Heart right ventricle (tissue), 16 donors: Measurements from ENCODE around the gene ATP11A. TPM values are rescaled to one million over a fixed set of nuclear protein-coding genes. Genes with fewer than 3 reads are reported as not detected.
A peak's percentile ranks its signal among the peaks of the same experiment; 100 is the strongest.

Experiments used
- ATAC-seq, 8 donors: fragments of 200-7000 bp; cut with Tn5 transposase; one replicate each; pipeline ENCODE4 v1.9.1; 2020; ENCODE audit warnings: mild to moderate bottlenecking in 8 of 8, moderate library complexity in 8 of 8, moderate number of reproducible peaks in 1 of 8
- DNase-seq, 2 donors: peaks; one replicate each; pipeline ENCODE4 v3.0.0-alpha.2; 2020
- H3K27ac ChIP-seq, 10 donors: fragments of 200-600 bp; sonication (generic) in 2 of 10; one replicate each; pipeline versions ENCODE4 v1.5.0 to v1.8.0; 2020 to 2022; ENCODE audit warnings: mild to moderate bottlenecking in 3 of 10
- H3K27me3 ChIP-seq, 7 donors: fragments of 200-600 bp; one replicate each; pipeline ENCODE4 v1.8.0; 2021 to 2022; ENCODE audit warnings: mild to moderate bottlenecking in 2 of 7
- H3K36me3 ChIP-seq, 9 donors: fragments of 200-600 bp; sonication (generic) in 1 of 9; one replicate each; pipeline versions ENCODE4 v1.5.0 to v1.8.0; 2020 to 2022; ENCODE audit warnings: mild to moderate bottlenecking in 2 of 9
- H3K4me1 ChIP-seq, 9 donors: fragments of 200-600 bp; sonication (generic) in 1 of 9; one replicate each; pipeline versions ENCODE4 v1.5.0 to v1.8.0; 2020 to 2022; ENCODE audit warnings: mild to moderate bottlenecking in 4 of 9
- H3K4me3 ChIP-seq, 10 donors: fragments of 200-600 bp; sonication (generic) in 2 of 10; one replicate each; pipeline versions ENCODE4 v1.5.0 to v1.8.0; 2020 to 2022; ENCODE audit warnings: mild to moderate bottlenecking in 7 of 10, moderate library complexity in 2 of 10
- H3K9me3 ChIP-seq, 11 donors: fragments of 200-600 bp in 10 of 11; sonication (generic) in 2 of 11; one replicate each; pipeline versions ENCODE4 v1.5.0 to v1.8.0; 2013 to 2022; ENCODE audit warnings: mild to moderate bottlenecking in 2 of 11, control low read depth in 1 of 11, moderate library complexity in 1 of 11
- WGBS, 2 donors: extraction: QIAGEN DNeasy Blood & Tissue Kit; methylation state at CpG; one replicate each; pipeline ENCODE4 v1.1.7; 2013; ENCODE audit warnings: inconsistent platforms in 1 of 2; 5-methylcytosine and 5-hydroxymethylcytosine counted together
- intact Hi-C, 10 donors: fragments of 100-400 bp; cut with DNase I; formaldehyde crosslinking; loops; one replicate each; pipeline versions ENCODE4 v1.11.1 to v1.14.2; 2022
- polyA plus RNA-seq, 2 donors: library from polyadenylated mRNA; stranded (reverse); fragments of 200-250 nt; gene quantifications; one replicate each; pipeline ENCODE4 v1.2.3, GENCODE V29; 2013
- total RNA-seq, 10 donors: library from RNA; stranded (reverse); fragmentation: NEBNext Ultra II Directional in 3 of 10; extraction: Animal tissue kit (Norgen Biotek cat#: 25700) in 3 of 10; gene quantifications; one replicate each; pipeline versions ENCODE4 v1.2.1 to v1.2.4, GENCODE V29; 2021 to 2023
- TF ChIP-seq, protein P1 (sequence below), 9 donors: fragments of 200-600 bp; sonication (generic) in 2 of 9; IDR thresholded peaks; one replicate each; pipeline versions ENCODE4 v1.5.0 to v1.8.0; 2021 to 2022; ENCODE audit warnings: antibody characterized with exemption in 9 of 9, mild to moderate bottlenecking in 5 of 9, moderate library complexity in 1 of 9
- donor health status: Arrhythmogenic right ventricular cardiomyopathy.
- donor health status: ischemic (EF 13 %, LVEDD 7.1; RV severe dilation, severe dysfunction).
- donor health status: healthy with polysubstance abuse.
- donor health status: DM: no; HTN: yes; CAD: no.
- donor health status: DM: no; HTN: no; CAD: no.
- donor health status: ischemic (EF 25% LVEDD 6.9; RV normal size, moderate dysfunction).
- donor health status: ischemic (EF 25% LVEDD 5.7; RV mildly dilated, moderate dysfunction).
- donor health status: healthy.
- donor health status: DM: yes; HTN: yes; CAD: no.
- donor health status: Ischemic cardiomyopathy.
- donor health status: ischemic (EF 35%, LVEDD 5.7; RV mildly dilated, moderate dysfunction).
- donor health status: nonischemic (EF 11% LVEDD 7.7; RV severe dilation, severe dysfunction).
- donor health status: DM: yes; HTN: yes; CAD: no.
- donor health status: PGD.
- donor health status: ischemic (EF 29% LVEDD 5.4; RV normal size, mild dysfunction).
- donor health status: nonischemic (EF 23%, LVEDD 6.1; RV moderate dilation, normal function).

ATP11A gene
- total and polyA plus RNA-seq, 12 donors = 20.0 to 164 (median 107) TPM

DNA sequence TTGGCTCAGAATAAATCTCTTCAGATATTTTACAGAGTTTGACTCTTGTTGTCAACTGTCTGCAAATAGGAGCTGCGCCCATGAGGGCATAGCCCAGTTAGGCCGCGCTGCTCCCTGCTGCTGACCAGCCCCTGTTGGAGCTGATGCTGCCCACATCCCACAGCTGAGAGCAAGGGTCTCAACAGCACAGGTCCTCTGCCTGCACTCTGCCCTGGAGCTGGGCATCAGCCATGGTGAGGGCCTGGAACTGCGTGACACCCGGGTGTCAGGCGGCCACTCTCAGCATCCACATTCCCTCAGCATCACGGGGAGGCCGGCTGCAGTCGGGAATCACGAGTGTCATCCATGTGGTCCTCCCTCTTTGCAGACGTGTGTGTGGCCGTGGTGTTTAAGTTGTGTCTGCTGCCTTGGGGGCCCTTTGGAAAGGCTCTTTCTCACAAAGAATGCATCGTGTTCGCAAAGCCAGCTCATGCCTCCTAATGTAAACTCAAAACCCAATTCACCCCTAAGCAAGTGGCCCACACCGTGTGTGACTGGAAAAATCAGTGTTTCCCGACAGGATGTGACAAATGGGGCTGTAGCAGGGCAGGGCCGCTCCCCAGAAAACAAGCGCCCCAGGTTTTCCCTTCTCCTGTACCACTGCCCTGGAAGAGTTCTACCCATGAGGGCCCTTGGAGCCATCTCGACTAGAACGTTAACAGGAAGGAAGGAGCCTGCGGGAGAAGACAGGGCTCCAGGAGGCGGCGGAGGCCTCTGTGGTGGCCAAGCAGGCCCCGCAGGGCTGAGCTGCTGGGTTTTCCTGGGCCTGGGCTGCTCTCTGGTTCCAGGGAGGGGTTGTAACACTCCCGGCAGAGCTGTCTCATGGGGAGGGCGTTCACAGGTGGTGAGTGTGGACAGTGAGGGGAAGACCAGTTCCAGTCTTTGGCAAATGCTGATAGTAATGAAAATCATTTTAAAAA lies 20.3 kb downstream of the ATP11A start:
- no peak for DNase-seq
- ATAC-seq = no peak
- H3K9me3 ChIP-seq = peaks cover 0 to 11% (median 0%) of the 10 kb centered on the region in 11 donors
- TF ChIP-seq, protein P1, sequence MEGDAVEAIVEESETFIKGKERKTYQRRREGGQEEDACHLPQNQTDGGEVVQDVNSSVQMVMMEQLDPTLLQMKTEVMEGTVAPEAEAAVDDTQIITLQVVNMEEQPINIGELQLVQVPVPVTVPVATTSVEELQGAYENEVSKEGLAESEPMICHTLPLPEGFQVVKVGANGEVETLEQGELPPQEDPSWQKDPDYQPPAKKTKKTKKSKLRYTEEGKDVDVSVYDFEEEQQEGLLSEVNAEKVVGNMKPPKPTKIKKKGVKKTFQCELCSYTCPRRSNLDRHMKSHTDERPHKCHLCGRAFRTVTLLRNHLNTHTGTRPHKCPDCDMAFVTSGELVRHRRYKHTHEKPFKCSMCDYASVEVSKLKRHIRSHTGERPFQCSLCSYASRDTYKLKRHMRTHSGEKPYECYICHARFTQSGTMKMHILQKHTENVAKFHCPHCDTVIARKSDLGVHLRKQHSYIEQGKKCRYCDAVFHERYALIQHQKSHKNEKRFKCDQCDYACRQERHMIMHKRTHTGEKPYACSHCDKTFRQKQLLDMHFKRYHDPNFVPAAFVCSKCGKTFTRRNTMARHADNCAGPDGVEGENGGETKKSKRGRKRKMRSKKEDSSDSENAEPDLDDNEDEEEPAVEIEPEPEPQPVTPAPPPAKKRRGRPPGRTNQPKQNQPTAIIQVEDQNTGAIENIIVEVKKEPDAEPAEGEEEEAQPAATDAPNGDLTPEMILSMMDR (IDR thresholded peaks at IDR 0.05) = no peak
- no peak overlapping the region for H3K4me3 ChIP-seq
- peak overlapping the region in 9 of 10 donors; percentile 80 to 95 (median 88) for H3K27ac ChIP-seq
- no peaks in the 10 kb centered on the region for H3K27me3 ChIP-seq
- H3K4me1 ChIP-seq = peaks cover 16 to 66% (median 45%) of the 10 kb centered on the region in 9 donors
- H3K36me3 ChIP-seq = peaks cover 0 to 8% (median 0%) of the 10 kb centered on the region in 9 donors
- WGBS, 2 donors = 75 to 77% methylated on average over 26 of the region's 26 CpGs
- intact Hi-C loops = loop anchor here in 1 of 10 donors (5.0 kb wide), 1 partner anchor 32 kb away; no protein-coding TSS in a partner anchor

DNA sequence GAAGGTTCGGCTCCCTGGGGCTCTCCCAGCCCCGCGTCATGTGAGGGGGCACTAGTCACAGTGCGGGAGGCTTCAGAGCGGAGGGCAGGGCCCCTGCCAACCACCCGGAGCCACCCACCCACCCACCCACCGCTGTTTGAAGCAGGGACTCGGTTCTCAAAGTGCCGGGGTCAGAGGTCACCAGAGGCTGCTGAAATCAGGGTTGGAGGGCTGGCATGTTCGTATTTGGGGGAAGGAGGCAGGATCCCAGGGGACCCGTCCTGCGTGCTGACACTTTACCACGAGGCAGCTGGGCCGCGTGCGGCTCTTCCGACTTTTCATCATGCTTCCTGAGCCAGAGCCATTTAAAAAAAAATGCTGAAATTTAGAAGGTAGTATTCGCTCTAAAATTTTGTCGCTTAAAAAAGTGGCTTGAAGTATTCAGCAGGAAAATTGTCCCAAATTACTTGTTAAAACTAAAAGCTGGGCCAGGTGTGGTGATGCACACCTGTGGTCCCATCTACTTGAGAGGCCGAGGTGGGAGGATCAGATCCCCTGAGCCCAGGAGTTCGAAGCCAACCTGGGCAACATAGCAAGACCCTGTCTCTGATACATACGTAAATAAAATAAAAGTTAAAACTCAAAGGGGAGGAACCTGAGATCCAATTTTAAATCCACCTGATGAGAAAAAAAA lies 21.2 kb downstream of the ATP11A start:
- WGBS, 2 donors = 50 to 66% methylated on average over 22 of the region's 22 CpGs
- intact Hi-C loops = no loop called here
- Histone ChIP-seq H3K4me1 (peaks cover 16 to 62% (median 45%) of the 10 kb centered on the region in 9 donors), H3K4me3 (peak overlapping the region in 7 of 10 donors; percentile 6 to 39 (median 25)), H3K27me3 (no peaks in the 10 kb centered on the region), H3K36me3 (peaks cover 0 to 8% (median 0%) of the 10 kb centered on the region in 9 donors), H3K9me3 (peaks cover 0 to 11% (median 0%) of the 10 kb centered on the region in 11 donors), H3K27ac (peak overlapping the region; percentile 79 to 95 (median 87))
- peak in 1 of 8 donors; percentile 26 for ATAC-seq
- DNase-seq = no peak
- TF ChIP-seq, protein P1 (IDR thresholded peaks at IDR 0.05) = no peak

DNA sequence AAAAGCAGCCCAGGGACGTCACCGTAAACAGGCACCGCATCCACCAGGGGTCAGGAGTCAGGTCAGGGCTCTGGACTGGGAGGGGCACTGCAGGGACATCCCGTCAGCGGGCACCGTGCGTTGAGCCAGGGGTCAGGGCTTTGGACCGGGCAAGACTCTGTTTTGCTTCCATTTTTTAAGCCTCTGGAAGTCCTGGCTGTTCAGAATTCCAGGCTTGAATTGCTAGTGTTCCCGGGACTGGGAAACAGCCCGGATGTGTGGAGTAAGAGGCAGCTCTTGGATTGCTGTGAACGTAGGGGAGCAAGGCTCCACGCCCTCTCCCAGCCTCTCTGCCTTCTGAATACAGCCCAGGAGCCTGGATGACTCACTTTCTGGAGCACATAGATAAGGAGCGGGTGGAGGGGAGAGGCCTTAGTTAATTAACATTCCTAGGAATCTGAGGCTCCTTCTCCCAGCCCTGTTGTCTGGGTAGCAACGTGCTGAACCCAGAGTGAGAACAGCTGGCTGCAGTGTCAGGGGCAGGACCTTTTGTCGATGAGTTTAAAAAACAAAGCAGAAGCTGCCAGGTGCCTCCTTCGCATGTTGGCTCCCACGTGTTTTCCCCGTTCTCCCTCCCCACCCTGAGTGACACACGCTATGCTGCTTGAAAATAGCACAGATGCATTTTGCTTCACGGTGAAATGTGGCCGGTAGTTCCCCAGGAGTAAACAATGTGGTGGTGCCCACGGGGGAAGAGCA lies 21.9 kb downstream of the ATP11A start:
- peaks cover 16 to 62% (median 47%) of the 10 kb centered on the region in 9 donors for H3K4me1 ChIP-seq
- peak overlapping the region in 7 of 10 donors; percentile 6 to 39 (median 25) for H3K4me3 ChIP-seq
- intact Hi-C loops = no loop called here
- H3K27ac ChIP-seq = peak overlapping the region; percentile 79 to 95 (median 87)
- H3K9me3 ChIP-seq = peaks cover 0 to 11% (median 0%) of the 10 kb centered on the region in 11 donors
- H3K27me3 ChIP-seq = no peaks in the 10 kb centered on the region
- H3K36me3 ChIP-seq = peaks cover 0 to 8% (median 0%) of the 10 kb centered on the region in 9 donors
- TF ChIP-seq, protein P1 (IDR thresholded peaks at IDR 0.05) = peak in 4 of 9 donors; percentile 21 to 51 (median 33)
- ATAC-seq (peak; percentile 89 to 96 (median 95)), DNase-seq (peak; percentile 69 to 88)
- 7 to 9% methylated on average over 22 of the region's 22 CpGs for WGBS, 2 donors
